H1 (cell line): Measurements from ENCODE around the gene TIGD1. TPM values are rescaled to one million over a fixed set of nuclear protein-coding genes. Genes with fewer than 3 reads are reported as not detected.

Source experiments
- CTCF ChIA-PET: fragments of 300-600 bp; sonication (Branson Sonifier 250); formaldehyde crosslinking; loops from one replicate; lab custom pipeline; 2021; ENCODE audit not compliant: partially characterized antibody; lab: Charles Lee
- POLR2A ChIA-PET: fragments of 300-600 bp; sonication (Branson Sonifier 250); formaldehyde crosslinking; loops from one replicate; lab custom pipeline; 2021; ENCODE audit warnings: inconsistent platforms; ENCODE audit not compliant: partially characterized antibody; lab: Charles Lee
- DNase-seq, 2 experiments: peaks; one replicate each; pipeline versions ENCODE4 v3.0.0 to v3.0.0-alpha.2; 2010 to 2022; ENCODE audit warnings: low spot score in 2 of 2, low read depth in 1 of 2, mixed read lengths in 1 of 2
- FAIRE-seq: peaks from 2 replicates; lab custom pipeline; 2011; peaks lifted over from hg19 to GRCh38; lab: Jason Lieb, UNC
- H2AFZ ChIP-seq: 2 replicates; pipeline ENCODE4 v1.8.1; 2012; ENCODE audit warnings: low read length, inconsistent platforms
- H2AK5ac ChIP-seq: 2 replicates; pipeline ENCODE4 v1.6.1; 2013; ENCODE audit warnings: low read depth, low read length
- H2BK120ac ChIP-seq: replicated peaks from 2 replicates; pipeline ENCODE3; 2013; ENCODE audit warnings: low read depth, low read length, inconsistent platforms
- H2BK12ac ChIP-seq: 2 replicates; pipeline ENCODE4 v1.6.1; 2013; ENCODE audit warnings: low read depth, low read length
- H2BK15ac ChIP-seq: 2 replicates; pipeline ENCODE4 v1.6.1; 2013; ENCODE audit warnings: low read length
- H2BK20ac ChIP-seq: 2 replicates; pipeline ENCODE4 v1.6.1; 2013; ENCODE audit warnings: low read length
- H2BK5ac ChIP-seq: 2 replicates; pipeline ENCODE4 v1.6.1; 2013; ENCODE audit warnings: low read depth, low read length
- H3K14ac ChIP-seq: 2 replicates; pipeline ENCODE4 v1.6.1; 2013; ENCODE audit warnings: inconsistent platforms; ENCODE audit not compliant: insufficient read length
- H3K18ac ChIP-seq: 2 replicates; pipeline ENCODE4 v1.6.1; 2013; ENCODE audit warnings: low read length; ENCODE audit errors: extremely low read depth
- H3K23ac ChIP-seq: 2 replicates; pipeline ENCODE4 v1.6.1; 2013; ENCODE audit warnings: inconsistent platforms; ENCODE audit not compliant: insufficient read length
- H3K23me2 ChIP-seq: 2 replicates; pipeline ENCODE4 v1.6.1; 2013; ENCODE audit warnings: low read depth, low read length
- H3K27ac ChIP-seq: 2 replicates; pipeline ENCODE4 v1.6.1; 2011; ENCODE audit warnings: low read depth, low read length, inconsistent platforms
- H3K27me3 ChIP-seq, 4 experiments: replicated peaks in 1 of 4; 1 replicate in 1 of 4; 2 replicates in 3 of 4; pipeline versions ENCODE4 v1.6.1 to v1.8.1; 2011 to 2013; ENCODE audit warnings: low read length in 3 of 4, mild to moderate bottlenecking in 3 of 4, inconsistent platforms in 2 of 4, mixed read lengths in 2 of 4, moderate library complexity in 1 of 4; ENCODE audit not compliant: control insufficient read depth in 3 of 4, insufficient read depth in 3 of 4; ENCODE audit errors: extremely low read depth in 1 of 4
- H3K36me3 ChIP-seq, 4 experiments: 2 replicates each; pipeline versions ENCODE4 v1.6.1 to v1.8.1; 2011 to 2013; ENCODE audit warnings: mild to moderate bottlenecking in 4 of 4, low read length in 3 of 4, moderate library complexity in 2 of 4, control low read depth in 1 of 4, inconsistent platforms in 1 of 4; ENCODE audit not compliant: insufficient read depth in 4 of 4, control insufficient read depth in 2 of 4
- H3K4ac ChIP-seq: replicated peaks from 2 replicates; pipeline ENCODE3; 2013; ENCODE audit warnings: low read length, low read depth, mixed read lengths, inconsistent platforms; ENCODE audit not compliant: insufficient read length
- H3K4me1 ChIP-seq, 4 experiments: replicated peaks in 1 of 4; 1 replicate in 1 of 4; 2 replicates in 3 of 4; pipeline versions ENCODE4 v1.6.1 to v1.8.1; 2011 to 2013; ENCODE audit warnings: low read length in 3 of 4, inconsistent platforms in 2 of 4, mixed read lengths in 1 of 4; ENCODE audit not compliant: insufficient read depth in 4 of 4, control insufficient read depth in 3 of 4
- H3K4me2 ChIP-seq, 2 experiments: 2 replicates each; pipeline versions ENCODE4 v1.6.1 to v1.8.1; 2011 to 2013; ENCODE audit warnings: low read depth in 2 of 2, low read length in 2 of 2, control low read depth in 1 of 2, inconsistent platforms in 1 of 2, mild to moderate bottlenecking in 1 of 2; ENCODE audit not compliant: insufficient read depth in 1 of 2
- H3K4me3 ChIP-seq, 4 experiments: fragments of 200-600, 300-600 bp in 1 of 4; sonication (generic), shearing (Covaris generic), sonication (Bioruptor Twin) in 1 of 4; 2 replicates each; pipeline versions ENCODE4 v1.5.1 to v1.8.1; 2011 to 2016; ENCODE audit warnings: low read length in 4 of 4, low read depth in 3 of 4, control low read depth in 2 of 4, inconsistent platforms in 2 of 4, mild to moderate bottlenecking in 2 of 4, mixed read lengths in 1 of 4, moderate library complexity in 1 of 4; ENCODE audit not compliant: insufficient read depth in 2 of 4; ENCODE audit errors: extremely low read depth in 1 of 4
- H3K56ac ChIP-seq: replicated peaks from 2 replicates; pipeline ENCODE3; 2013; ENCODE audit warnings: low read depth, mild to moderate bottlenecking, mixed read lengths, low read length, inconsistent platforms; ENCODE audit not compliant: insufficient read length
- H3K79me1 ChIP-seq: 2 replicates; pipeline ENCODE4 v1.6.1; 2013; ENCODE audit warnings: low read depth, low read length, control low read depth
- H3K79me2 ChIP-seq, 2 experiments: 2 replicates each; pipeline versions ENCODE4 v1.6.1 to v1.8.1; 2012 to 2013; ENCODE audit warnings: low read length in 2 of 2, mild to moderate bottlenecking in 2 of 2, inconsistent platforms in 1 of 2; ENCODE audit not compliant: insufficient read depth in 2 of 2, control insufficient read depth in 1 of 2
- H3K9ac ChIP-seq, 4 experiments: replicated peaks in 1 of 4; 1 replicate in 1 of 4; 2 replicates in 3 of 4; pipeline versions ENCODE4 v1.6.1 to v1.8.1; 2011 to 2013; ENCODE audit warnings: low read depth in 3 of 4, low read length in 3 of 4, control low read depth in 2 of 4, mild to moderate bottlenecking in 2 of 4, moderate library complexity in 2 of 4, inconsistent platforms in 1 of 4; ENCODE audit errors: extremely low read depth in 1 of 4
- H3K9me3 ChIP-seq, 2 experiments: 2 replicates each; pipeline versions ENCODE4 v1.6.1 to v1.8.1; 2012 to 2013; ENCODE audit warnings: mild to moderate bottlenecking in 2 of 2, moderate library complexity in 2 of 2, control low read depth in 1 of 2, inconsistent platforms in 1 of 2, low read depth in 1 of 2, low read length in 1 of 2, mixed read lengths in 1 of 2; ENCODE audit not compliant: insufficient read depth in 2 of 2
- H4K20me1 ChIP-seq, 2 experiments: replicated peaks in 1 of 2; 2 replicates each; pipeline versions ENCODE3 to v1.8.1; 2011 to 2013; ENCODE audit warnings: inconsistent platforms in 2 of 2, low read length in 2 of 2, mild to moderate bottlenecking in 1 of 2; ENCODE audit not compliant: insufficient read depth in 2 of 2, control insufficient read depth in 1 of 2
- H4K5ac ChIP-seq: 2 replicates; pipeline ENCODE4 v1.6.1; 2013; ENCODE audit warnings: low read length, low read depth, mixed read lengths, inconsistent platforms; ENCODE audit not compliant: insufficient read length
- H4K8ac ChIP-seq: 2 replicates; pipeline ENCODE4 v1.8.0; 2013; ENCODE audit warnings: mild to moderate bottlenecking, moderate library complexity, low read length, inconsistent platforms; ENCODE audit not compliant: insufficient read depth; ENCODE audit errors: extremely low read depth
- H4K91ac ChIP-seq: replicated peaks from 2 replicates; pipeline ENCODE3; 2013; ENCODE audit warnings: low read length, mixed read lengths, inconsistent platforms; ENCODE audit not compliant: insufficient read length
- BCL11A ChIP-seq, 2 experiments: IDR thresholded peaks; one replicate each; pipeline ENCODE4 v1.6.1; 2011; ENCODE audit warnings: low read depth in 2 of 2, low read length in 2 of 2, mild to moderate bottlenecking in 2 of 2
- BRCA1 ChIP-seq: IDR thresholded peaks from 2 replicates; pipeline ENCODE4 v1.6.1; 2012; ENCODE audit warnings: low read depth, low read length, improper control_type of control experiment
- CHD2 ChIP-seq: IDR thresholded peaks from 2 replicates; pipeline ENCODE4 v1.6.1; 2012; ENCODE audit warnings: low read length, improper control_type of control experiment
- EGR1 ChIP-seq: IDR thresholded peaks from 2 replicates; pipeline ENCODE4 v1.6.1; 2011; ENCODE audit warnings: low read depth, low read length, borderline replicate concordance
- GTF2F1 ChIP-seq: IDR thresholded peaks from 2 replicates; pipeline ENCODE4 v1.6.1; 2012; ENCODE audit warnings: low read depth, low read length, improper control_type of control experiment, borderline replicate concordance
- WGBS, 2 experiments: shearing (Covaris generic) in 1 of 2; methylation state at CpG; one replicate each; pipeline versions ENCODE4 v1.1.6 to v1.1.7; 2013 to 2015; ENCODE audit warnings: low lambda C conversion rate in 2 of 2, mixed read lengths in 2 of 2, inconsistent platforms in 1 of 2, low coverage in 1 of 2, missing lambda C conversion rate in 1 of 2; ENCODE audit not compliant: insufficient replicate concordance in 2 of 2, insufficient coverage in 1 of 2, insufficient read length in 1 of 2; ENCODE audit errors: extremely low coverage in 1 of 2, missing lambda C conversion rate in 1 of 2; 5-methylcytosine and 5-hydroxymethylcytosine counted together
- polyA plus RNA-seq, 7 experiments: library from polyadenylated mRNA; depleted of rRNA in 3 of 7; stranded (reverse) in 5 of 7; unstranded in 2 of 7; fragments of >200 nt in 5 of 7; fragments of 200-250 nt in 2 of 7; gene quantifications; 1 replicate in 5 of 7; 2 replicates in 1 of 7; 4 replicates in 1 of 7; pipeline versions ENCODE4 v1.2.1 to v1.2.3, GENCODE V29; 2011 to 2013; ENCODE audit warnings: missing spikeins in 2 of 7, mixed read lengths in 2 of 7
- total RNA-seq: library from RNA; stranded (reverse); fragmentation: NEBNext Ultra II Directional; extraction: Animal tissue kit (Norgen Biotek cat#: 25700); gene quantifications from 2 replicates; pipeline ENCODE4 v1.2.1, GENCODE V29; 2021

TIGD1 gene
- total and polyA plus RNA-seq, 2 of the 8 experiments (the other 6 are each of a cell fraction or from before 2014, with no cell fraction given) = 4.7 to 8.3 TPM

DNA sequence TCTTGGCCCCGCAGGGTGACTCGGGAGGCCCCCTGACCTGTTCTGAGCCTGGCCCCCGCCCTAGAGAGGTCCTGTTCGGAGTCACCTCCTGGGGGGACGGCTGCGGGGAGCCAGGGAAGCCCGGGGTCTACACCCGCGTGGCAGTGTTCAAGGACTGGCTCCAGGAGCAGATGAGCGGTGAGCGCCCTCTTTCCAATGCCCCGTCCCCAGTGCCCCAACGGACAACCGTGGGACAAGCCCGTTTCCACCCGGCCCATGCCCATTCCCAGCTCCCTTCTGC, 27.0 kb downstream of the TIGD1 start:
- CTCF ChIA-PET = interaction anchor here (0.9 to 10.6 kb wide), 26 partner anchors 10 to 671 kb away, joined by 3 to 176 read pairs (median 10); partner anchors contain the start of genes ALPG and CHRNG
- no peak overlapping the region for H3K9ac ChIP-seq
- no peak overlapping the region for H3K23ac ChIP-seq
- WGBS, 2 experiments = 32% methylated on average over 16 of the region's 16 CpGs; no CpG with 5 or more reads in 1 of the 2 experiments
- no peak overlapping the region for H2BK15ac ChIP-seq
- FAIRE-seq (no peak), DNase-seq (no peak)
- H3K4ac ChIP-seq = no peak overlapping the region
- no peak overlapping the region for H2BK20ac ChIP-seq
- H3K56ac ChIP-seq = no peak overlapping the region
- H2BK5ac ChIP-seq = no peak overlapping the region
- H4K5ac ChIP-seq = no peak overlapping the region
- no peaks in the 10 kb centered on the region for H3K79me1 ChIP-seq
- no peak overlapping the region for H2BK12ac ChIP-seq
- peak overlapping the region in 3 of 4 experiments; percentile 41 to 60 (median 52); a peak in 4 of 8 replicates for H3K4me3 ChIP-seq
- peaks cover 19 to 45% (median 37%) of the 10 kb centered on the region in 4 experiments for H3K27me3 ChIP-seq
- H4K91ac ChIP-seq = no peak overlapping the region
- H4K8ac ChIP-seq = no peak overlapping the region; the same call in 1 of the 2 replicates
- H4K20me1 ChIP-seq = peaks cover 3 to 4% of the 10 kb centered on the region in 2 experiments
- no peaks in the 10 kb centered on the region for H3K9me3 ChIP-seq
- no peak overlapping the region for H2AFZ ChIP-seq
- H3K4me1 ChIP-seq = peaks cover 0 to 22% (median 9%) of the 10 kb centered on the region in 4 experiments; a peak in 6 of 7 replicates
- no peak overlapping the region for H2AK5ac ChIP-seq
- no peak overlapping the region for H2BK120ac ChIP-seq
- no peaks in the 10 kb centered on the region for H3K36me3 ChIP-seq
- H3K14ac ChIP-seq = no peak overlapping the region
- H3K79me2 ChIP-seq = no peaks in the 10 kb centered on the region
- no peak overlapping the region for H3K27ac ChIP-seq
- peak overlapping the region; percentile 54 to 84 for H3K4me2 ChIP-seq
- H3K18ac ChIP-seq = no peak overlapping the region
- peaks cover 10% of the 10 kb centered on the region; the same call in 1 of the 2 replicates for H3K23me2 ChIP-seq
- POLR2A ChIA-PET = interaction anchor here (0.7 to 1.7 kb wide), 7 partner anchors 15 to 79 kb away, joined by 3 to 5 read pairs (median 4); no protein-coding TSS in a partner anchor
- no peak for TF ChIP-seq BRCA1
- TF ChIP-seq EGR1 = no peak
- no peak for TF ChIP-seq GTF2F1
- no peak for TF ChIP-seq BCL11A (IDR thresholded peaks at IDR 0.05; ENCODE audit: low read depth in 2 of 2, low read length in 2 of 2)
- no peak for TF ChIP-seq CHD2
